Left renal pelvis (tissue), 4 donors: ENCODE data around the gene BCL6B. TPM values are rescaled to one million over a fixed set of nuclear protein-coding genes. Genes with fewer than 3 reads are reported as not detected.
"Not testable (repeated sequence)": the region's sequence is repeated elsewhere in the genome, so short reads cannot be mapped to it uniquely, and the experiment has no call there.

Experiments used
- DNase-seq, 4 donors: peaks; one replicate each; pipeline ENCODE4 v3.0.0-alpha.2; 2013; ENCODE audit warnings: low read depth in 4 of 4, low spot score in 3 of 4
- polyA plus RNA-seq, 4 donors: library from polyadenylated mRNA; unstranded; fragments of 120-200 nt; gene quantifications; one replicate each; pipeline ENCODE4 v1.2.1, GENCODE V29; 2013; ENCODE audit not compliant: insufficient read length in 4 of 4

Gene BCL6B
- polyA plus RNA-seq, 4 donors, result 20.0 to 25.0 (median 23.9) TPM

GRCh38 chr17:7026471-7027115, 3.7 kb downstream of the BCL6B start:
- no peak for DNase-seq

DNA sequence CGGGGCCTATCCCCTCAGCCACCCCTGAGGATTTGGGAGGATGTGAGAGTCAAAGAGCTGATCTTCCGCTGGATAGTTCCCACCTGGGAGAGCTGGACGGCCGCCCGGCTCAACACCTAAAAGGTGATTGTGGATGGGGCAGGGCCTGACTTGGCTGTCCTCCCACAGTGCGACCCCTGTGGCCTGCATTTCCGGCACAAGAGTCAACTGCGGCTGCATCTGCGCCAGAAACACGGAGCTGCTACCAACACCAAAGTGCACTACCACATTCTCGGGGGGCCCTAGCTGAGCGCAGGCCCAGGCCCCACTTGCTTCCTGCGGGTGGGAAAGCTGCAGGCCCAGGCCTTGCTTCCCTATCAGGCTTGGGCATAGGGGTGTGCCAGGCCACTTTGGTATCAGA, 4.5 kb downstream of the BCL6B start:
- DNase-seq, result no peak

DNA sequence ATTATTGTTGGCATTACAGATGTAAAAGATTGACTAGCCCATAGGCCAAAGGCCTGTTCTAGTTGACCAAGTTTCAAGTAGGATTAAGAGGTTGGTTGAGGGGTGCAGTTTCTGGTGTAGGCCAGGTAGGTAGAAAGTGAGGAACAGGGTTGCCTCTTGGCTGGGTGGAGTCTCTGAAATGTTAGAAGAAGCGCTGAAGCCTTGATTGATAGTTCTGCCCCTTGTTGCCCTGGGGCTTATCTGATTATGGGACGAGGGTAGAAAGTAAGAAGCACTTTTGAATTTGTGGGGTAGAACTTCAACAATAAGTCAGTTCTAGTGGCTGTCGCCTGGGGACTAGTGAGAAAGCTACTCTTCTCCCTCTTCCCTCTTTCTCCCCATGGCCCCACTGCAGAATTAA, 6.2 kb downstream of the BCL6B start:
- DNase-seq, result no peak

GRCh38 chr17:7029659-7030058, 6.8 kb downstream of the BCL6B start:
- DNase-seq, result no peak

- DNase-seq, result no peak
These were observed 12.2 kb downstream of the BCL6B start for GRCh38 chr17:7034955-7035590.

DNA sequence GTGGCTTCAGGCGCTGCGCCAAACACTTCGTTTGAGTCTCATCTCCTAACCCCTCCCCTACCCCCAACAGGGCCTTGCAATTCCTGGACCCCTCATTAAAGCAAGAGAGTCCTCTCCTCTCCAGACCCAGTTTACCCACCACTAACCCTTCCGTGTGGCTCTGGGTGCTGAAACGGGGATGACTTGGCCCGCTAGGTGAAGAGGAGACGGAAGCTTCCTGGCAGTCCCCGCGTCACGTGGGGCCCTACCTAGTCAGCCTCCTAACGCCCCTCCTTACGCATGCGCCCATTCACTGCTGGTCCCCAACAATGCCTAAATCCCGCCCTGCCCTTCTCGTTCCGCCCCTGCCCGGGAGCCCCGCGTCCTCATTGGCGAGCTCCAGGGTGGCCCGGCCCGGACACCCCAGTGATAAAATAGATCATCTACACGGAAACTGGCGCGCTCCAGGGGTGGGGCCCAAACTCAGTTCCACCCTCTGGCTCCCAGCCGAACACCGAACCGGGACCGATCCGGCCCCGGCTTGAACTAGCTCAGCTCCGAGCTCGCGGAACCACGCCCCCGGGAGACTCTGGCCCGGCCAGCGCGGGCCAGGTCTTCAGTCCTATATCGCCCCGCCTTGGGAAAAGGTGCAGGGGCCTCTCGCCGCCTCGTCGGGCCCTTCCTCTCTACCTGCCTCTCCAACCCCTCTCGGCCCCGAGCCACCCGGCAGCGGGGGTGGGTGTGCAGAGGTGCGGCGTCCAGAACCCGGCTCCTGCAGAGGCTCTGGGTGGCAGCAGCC, 12.9 kb downstream of the BCL6B start, which contains the start of gene SLC16A13:
SLC16A13 (plus strand) TSS at position 425 of the 778 bp plus-strand sequence. CDS start 368 bp downstream, outside the sequence.
- DNase-seq, result peak in 3 of 4 donors; percentile 87 to 92 (median 87)

DNA sequence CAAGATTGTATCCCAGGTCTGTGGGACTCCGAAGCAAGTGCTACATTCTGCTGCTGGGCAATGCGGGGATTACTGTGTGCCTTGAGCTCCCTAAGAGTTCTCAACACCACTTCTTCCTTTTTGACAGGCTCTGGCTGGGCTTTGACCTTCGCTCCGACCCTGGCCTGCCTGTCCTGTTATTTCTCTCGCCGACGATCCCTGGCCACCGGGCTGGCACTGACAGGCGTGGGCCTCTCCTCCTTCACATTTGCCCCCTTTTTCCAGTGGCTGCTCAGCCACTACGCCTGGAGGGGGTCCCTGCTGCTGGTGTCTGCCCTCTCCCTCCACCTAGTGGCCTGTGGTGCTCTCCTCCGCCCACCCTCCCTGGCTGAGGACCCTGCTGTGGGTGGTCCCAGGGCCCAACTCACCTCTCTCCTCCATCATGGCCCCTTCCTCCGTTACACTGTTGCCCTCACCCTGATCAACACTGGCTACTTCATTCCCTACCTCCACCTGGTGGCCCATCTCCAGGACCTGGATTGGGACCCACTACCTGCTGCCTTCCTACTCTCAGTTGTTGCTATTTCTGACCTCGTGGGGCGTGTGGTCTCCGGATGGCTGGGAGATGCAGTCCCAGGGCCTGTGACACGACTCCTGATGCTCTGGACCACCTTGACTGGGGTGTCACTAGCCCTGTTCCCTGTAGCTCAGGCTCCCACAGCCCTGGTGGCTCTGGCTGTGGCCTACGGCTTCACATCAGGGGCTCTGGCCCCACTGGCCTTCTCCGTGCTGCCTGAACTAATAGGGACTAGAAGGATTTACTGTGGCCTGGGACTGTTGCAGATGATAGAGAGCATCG, 15.4 kb downstream of the BCL6B start:
- no peak for DNase-seq

- DNase-seq, result no peak
These were observed 17.0 kb downstream of the BCL6B start for GRCh38 chr17:7039832-7040231.

GRCh38 chr17:7041607-7042500, 19.0 kb downstream of the BCL6B start:
- DNase-seq, result no peak

DNA sequence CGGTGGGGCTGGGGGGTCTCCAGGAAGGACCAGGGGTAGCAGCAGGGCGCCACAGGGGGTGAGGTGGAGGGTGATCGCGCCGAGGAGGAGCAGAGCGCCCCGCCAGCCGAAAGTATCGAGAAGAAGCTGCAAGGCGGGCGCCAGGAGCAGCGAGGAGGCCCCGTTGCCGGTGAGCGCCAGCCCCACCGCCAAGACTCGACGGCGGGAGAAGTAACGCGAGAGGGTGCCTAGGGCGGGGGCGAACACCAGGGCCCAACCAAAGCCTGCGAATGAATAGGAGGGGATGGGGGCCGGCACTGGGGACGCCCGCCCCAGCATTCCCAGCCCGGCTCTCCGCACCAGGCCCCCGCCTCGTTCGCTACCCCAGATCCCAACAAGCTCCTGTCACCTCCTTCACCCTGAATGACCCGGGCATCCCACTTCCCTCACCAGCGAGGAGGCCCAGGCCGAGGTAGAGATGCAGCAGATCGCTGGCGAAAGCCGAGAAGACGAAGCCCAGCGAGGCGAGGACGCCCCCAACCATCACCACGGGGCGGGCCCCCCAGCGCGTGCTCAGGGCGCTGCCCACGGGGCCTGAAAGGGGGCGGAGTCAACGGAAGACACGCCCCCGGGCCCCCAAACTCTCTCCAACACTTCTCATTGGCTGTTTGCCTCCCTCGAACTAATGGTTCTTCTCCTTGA, 19.8 kb downstream of the BCL6B start:
- no peak for DNase-seq

- DNase-seq, result no peak
These were observed 20.3 kb downstream of the BCL6B start for GRCh38 chr17:7043182-7043496.

GRCh38 chr17:7043497-7044198, 20.8 kb downstream of the BCL6B start, which contains the start of gene SLC16A11:
TSS of gene SLC16A11 (minus strand) at chr17:7044092. CDS start at chr17:7043513, 579 bp downstream.
- no peak for DNase-seq

DNA sequence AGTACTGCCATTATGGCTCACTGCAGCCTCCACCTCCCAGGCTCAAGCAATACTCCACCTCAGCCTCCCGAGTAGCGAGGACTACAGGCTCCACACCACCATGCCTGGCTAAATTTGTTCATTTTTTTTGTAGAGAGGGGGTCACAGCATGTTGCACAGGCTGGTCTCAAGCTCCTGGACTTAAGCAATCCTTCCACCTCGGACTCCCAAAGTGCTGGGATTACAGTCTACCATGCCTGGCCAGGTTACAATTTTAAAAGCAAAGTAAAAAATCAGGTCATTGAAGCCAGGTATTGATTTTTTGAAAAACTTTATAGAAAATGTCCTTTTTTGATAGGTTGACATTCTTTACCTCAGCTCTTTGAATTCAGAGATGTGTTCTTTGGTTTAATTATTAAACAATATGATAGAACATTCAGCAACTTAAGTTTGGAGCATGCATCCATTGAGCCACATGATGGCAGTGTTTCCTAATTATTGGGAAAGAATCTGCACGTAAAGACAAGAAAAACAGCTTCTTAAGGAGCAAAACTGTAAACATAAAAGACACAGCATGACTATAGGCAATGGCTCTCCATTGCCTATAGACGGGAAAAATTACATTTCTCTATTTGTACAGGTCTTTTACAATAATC, 22.8 kb downstream of the BCL6B start:
- DNase-seq, result peak in 2 of 4 donors; percentile 60 to 75

DNA sequence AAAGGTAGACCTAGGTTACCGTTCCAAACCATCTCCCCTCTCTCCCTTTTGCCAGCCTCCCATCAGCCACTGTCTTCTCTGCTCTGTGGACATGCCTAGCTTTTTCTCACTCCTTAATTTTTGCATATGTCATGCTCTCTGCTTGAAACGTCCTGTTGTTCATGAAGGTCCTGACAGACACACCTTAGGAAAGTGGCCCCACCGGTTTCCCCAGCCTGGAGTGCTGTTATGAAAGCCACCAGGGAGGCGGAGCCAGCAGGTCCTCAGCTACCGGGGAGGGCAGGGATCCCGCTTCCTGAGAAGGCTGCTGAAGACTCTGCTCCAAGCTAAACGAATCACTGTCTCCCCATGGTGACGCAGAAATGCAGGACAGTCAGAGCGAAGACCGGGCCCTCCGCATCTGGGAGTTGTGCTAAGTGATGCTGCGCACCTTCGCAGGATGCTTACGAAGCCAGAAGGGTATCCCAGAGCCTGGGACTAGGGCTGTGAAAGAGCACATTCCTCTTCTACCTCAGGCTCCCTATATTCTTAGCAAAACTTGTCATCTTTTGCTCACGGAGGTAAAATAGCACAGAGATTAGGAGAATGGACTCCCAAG, 23.4 kb downstream of the BCL6B start:
- no peak for DNase-seq

GRCh38 chr17:7046725-7047397, 24.0 kb downstream of the BCL6B start:
- not testable (repeated sequence) for DNase-seq

DNA sequence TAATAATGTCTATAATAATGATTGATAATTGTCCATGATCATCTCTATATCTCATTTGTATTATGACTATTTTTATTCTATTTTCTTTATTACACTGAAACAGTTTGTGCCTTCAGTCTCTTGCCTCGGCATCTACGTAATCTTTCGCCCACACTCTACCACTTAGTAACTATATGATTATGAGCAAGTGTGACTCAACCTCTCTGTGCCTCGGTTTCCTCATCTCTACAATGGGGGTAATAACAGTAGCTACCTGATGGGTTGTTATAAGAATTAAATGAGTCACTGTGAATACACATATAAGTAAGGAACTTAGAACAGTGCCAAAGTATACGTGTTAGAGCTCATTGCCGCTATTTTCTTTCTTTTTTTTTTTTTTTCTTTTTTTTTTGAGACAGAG, 24.7 kb downstream of the BCL6B start:
- no peak for DNase-seq

GRCh38 chr17:7048968-7049367, 26.1 kb downstream of the BCL6B start:
- no peak for DNase-seq
